Breast epithelium (tissue), 4 donors: ENCODE data around the gene KCNN4. TPM values are rescaled to one million over a fixed set of nuclear protein-coding genes. Genes with fewer than 3 reads are reported as not detected.
"Not testable (repeated sequence)": the region's sequence is repeated elsewhere in the genome, so short reads cannot be mapped to it uniquely, and the experiment has no call there.

Source experiments
- DNase-seq, 2 donors: peaks; one replicate each; pipeline ENCODE4 v3.0.0-alpha.2; 2019; ENCODE audit warnings: low spot score in 2 of 2
- H3K27ac ChIP-seq, 2 donors: fragments of 200-600 bp; sonication (generic) in 1 of 2; one replicate each; pipeline ENCODE4 v1.5.1; 2016 to 2019; ENCODE audit warnings: mild to moderate bottlenecking in 1 of 2
- H3K27me3 ChIP-seq, 2 donors: fragments of 200-600 bp; sonication (generic) in 1 of 2; one replicate each; pipeline versions ENCODE4 v1.5.1 to v1.6.0; 2017 to 2019; ENCODE audit warnings: control low read depth in 1 of 2, mild to moderate bottlenecking in 1 of 2
- H3K36me3 ChIP-seq: fragments of 200-600 bp; one replicate; pipeline ENCODE4 v1.5.1; 2019
- H3K4me1 ChIP-seq, 2 donors: fragments of 200-600 bp; sonication (generic); one replicate each; pipeline ENCODE4 v1.5.1; 2016 to 2019; ENCODE audit warnings: control low read depth in 1 of 2
- H3K4me3 ChIP-seq, 3 donors: fragments of 200-600 bp; sonication (generic); 1 replicate in 2 of 3; 2 replicates in 1 of 3; pipeline ENCODE4 v1.5.1; 2016 to 2019; ENCODE audit warnings: mild to moderate bottlenecking in 3 of 3, moderate library complexity in 2 of 3
- H3K9me3 ChIP-seq, 2 donors: fragments of 200-600 bp; sonication (generic) in 1 of 2; one replicate each; pipeline ENCODE4 v1.5.1; 2016 to 2019; ENCODE audit warnings: control low read depth in 1 of 2
- POLR2A ChIP-seq: fragments of 450-650 bp; IDR thresholded peaks from one replicate; pipeline ENCODE4 v1.6.1; 2016; ENCODE audit warnings: antibody characterized with exemption, mild to moderate bottlenecking, moderate library complexity
- POLR2AphosphoS5 ChIP-seq, 3 donors: sonication (generic); formaldehyde crosslinking; IDR thresholded peaks; one replicate each; pipeline ENCODE4 v1.6.1; 2017; ENCODE audit warnings: antibody characterized with exemption in 3 of 3
- intact Hi-C: fragments of 100-400 bp; cut with DNase I; formaldehyde crosslinking; loops from one replicate; pipeline ENCODE4 v1.15.1; 2023; ENCODE audit warnings: low total_unique reads
- total RNA-seq, 3 donors: library from RNA; depleted of rRNA; stranded (reverse); fragments of >200 nt; gene quantifications; one replicate each; pipeline ENCODE4 v1.1.0, GENCODE V29; 2016
- TF ChIP-seq, protein P1 (sequence below), 3 donors: fragments of 450-650 bp; IDR thresholded peaks; one replicate each; pipeline ENCODE4 v1.5.1; 2016 to 2017; ENCODE audit warnings: antibody characterized with exemption in 3 of 3, mild to moderate bottlenecking in 3 of 3, moderate library complexity in 3 of 3

The KCNN4 gene
- total RNA-seq, 3 donors from 2014 or later: 1.9 to 61.9 (median 28.2) TPM

GRCh38 chr19:43818500-43818899 lies 37.7 kb upstream of the KCNN4 start:
- no peaks in the 10 kb centered on the region for H3K4me1 ChIP-seq
- H3K27ac ChIP-seq: no peak overlapping the region
- H3K27me3 ChIP-seq: no peaks in the 10 kb centered on the region
- intact Hi-C loops: no loop called here
- H3K36me3 ChIP-seq: no peaks in the 10 kb centered on the region
- H3K9me3 ChIP-seq: no peaks in the 10 kb centered on the region
- H3K4me3 ChIP-seq: no peak overlapping the region
- no peak for DNase-seq
- TF ChIP-seq, protein P1, sequence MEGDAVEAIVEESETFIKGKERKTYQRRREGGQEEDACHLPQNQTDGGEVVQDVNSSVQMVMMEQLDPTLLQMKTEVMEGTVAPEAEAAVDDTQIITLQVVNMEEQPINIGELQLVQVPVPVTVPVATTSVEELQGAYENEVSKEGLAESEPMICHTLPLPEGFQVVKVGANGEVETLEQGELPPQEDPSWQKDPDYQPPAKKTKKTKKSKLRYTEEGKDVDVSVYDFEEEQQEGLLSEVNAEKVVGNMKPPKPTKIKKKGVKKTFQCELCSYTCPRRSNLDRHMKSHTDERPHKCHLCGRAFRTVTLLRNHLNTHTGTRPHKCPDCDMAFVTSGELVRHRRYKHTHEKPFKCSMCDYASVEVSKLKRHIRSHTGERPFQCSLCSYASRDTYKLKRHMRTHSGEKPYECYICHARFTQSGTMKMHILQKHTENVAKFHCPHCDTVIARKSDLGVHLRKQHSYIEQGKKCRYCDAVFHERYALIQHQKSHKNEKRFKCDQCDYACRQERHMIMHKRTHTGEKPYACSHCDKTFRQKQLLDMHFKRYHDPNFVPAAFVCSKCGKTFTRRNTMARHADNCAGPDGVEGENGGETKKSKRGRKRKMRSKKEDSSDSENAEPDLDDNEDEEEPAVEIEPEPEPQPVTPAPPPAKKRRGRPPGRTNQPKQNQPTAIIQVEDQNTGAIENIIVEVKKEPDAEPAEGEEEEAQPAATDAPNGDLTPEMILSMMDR (IDR thresholded peaks at IDR 0.05): no peak

GRCh38 chr19:43817454-43817853 lies 36.7 kb upstream of the KCNN4 start:
- H3K27me3 ChIP-seq, H3K4me1 ChIP-seq, H3K4me3 ChIP-seq, H3K36me3 ChIP-seq, H3K27ac ChIP-seq, H3K9me3 ChIP-seq, intact Hi-C loops, DNase-seq: not testable (repeated sequence)

GRCh38 chr19:43814663-43815352 lies 34.0 kb upstream of the KCNN4 start:
- TF ChIP-seq, protein P1 (IDR thresholded peaks at IDR 0.05): no peak
- TF ChIP-seq POLR2AphosphoS5 (IDR thresholded peaks at IDR 0.05) (no peak), POLR2A (no peak)
- Histone ChIP-seq H3K27me3 (no peaks in the 10 kb centered on the region), H3K4me1 (no peaks in the 10 kb centered on the region), H3K27ac (no peak overlapping the region), H3K9me3 (no peaks in the 10 kb centered on the region), H3K36me3 (no peaks in the 10 kb centered on the region), H3K4me3 (no peak overlapping the region)
- intact Hi-C loops: no loop called here
- no peak for DNase-seq

DNA sequence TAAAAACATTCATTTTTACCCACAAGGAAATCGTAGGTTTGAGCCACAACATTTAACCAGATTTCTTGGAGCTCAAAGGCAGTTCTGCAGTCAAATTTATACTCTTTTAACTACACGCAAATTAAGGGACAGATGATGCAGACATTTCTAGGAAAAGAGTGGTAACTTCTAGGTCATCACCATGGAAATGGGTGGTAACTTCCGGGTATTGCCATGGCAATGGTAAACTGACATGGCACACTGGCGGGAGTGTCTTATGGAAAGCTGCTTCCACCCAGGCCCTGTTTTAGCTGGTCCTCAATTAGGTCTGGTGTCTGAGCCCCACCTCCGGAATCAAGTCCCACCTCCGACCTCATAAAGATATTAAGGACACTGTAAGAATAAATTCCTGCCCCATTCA lies 31.9 kb upstream of the KCNN4 start:
- TF ChIP-seq, protein P1 (IDR thresholded peaks at IDR 0.05): no peak
- TF ChIP-seq POLR2AphosphoS5 (IDR thresholded peaks at IDR 0.05): no peak
- Histone ChIP-seq H3K36me3 (no peaks in the 10 kb centered on the region), H3K9me3 (no peaks in the 10 kb centered on the region), H3K27me3 (no peaks in the 10 kb centered on the region), H3K4me1 (no peaks in the 10 kb centered on the region), H3K27ac (no peak overlapping the region), H3K4me3 (no peak overlapping the region)
- no peak for DNase-seq
- intact Hi-C loops: no loop called here

GRCh38 chr19:43812259-43812658 lies 31.5 kb upstream of the KCNN4 start:
- Histone ChIP-seq H3K9me3 (no peaks in the 10 kb centered on the region), H3K4me1 (no peaks in the 10 kb centered on the region), H3K27me3 (no peaks in the 10 kb centered on the region), H3K4me3 (no peak overlapping the region), H3K36me3 (no peaks in the 10 kb centered on the region), H3K27ac (no peak overlapping the region)
- DNase-seq: no peak
- TF ChIP-seq POLR2AphosphoS5 (IDR thresholded peaks at IDR 0.05) (no peak), POLR2A (no peak)
- TF ChIP-seq, protein P1 (IDR thresholded peaks at IDR 0.05): no peak
- intact Hi-C loops: no loop called here

GRCh38 chr19:43811837-43812236 lies 31.1 kb upstream of the KCNN4 start:
- H3K27ac ChIP-seq: no peak overlapping the region

More at GRCh38 chr19:43811837-43812236, 31.1 kb upstream of the KCNN4 start:
- Histone ChIP-seq H3K36me3 (no peaks in the 10 kb centered on the region), H3K9me3 (no peaks in the 10 kb centered on the region), H3K27me3 (no peaks in the 10 kb centered on the region), H3K4me3 (no peak overlapping the region), H3K4me1 (no peaks in the 10 kb centered on the region)
- intact Hi-C loops: no loop called here
- TF ChIP-seq POLR2AphosphoS5 (IDR thresholded peaks at IDR 0.05): no peak
- TF ChIP-seq, protein P1 (IDR thresholded peaks at IDR 0.05): no peak
- TF ChIP-seq POLR2A: no peak
- DNase-seq: no peak
